CD14-positive monocyte (primary cell): Measurements from ENCODE around the gene CDK3. TPM values are rescaled to one million over a fixed set of nuclear protein-coding genes. Genes with fewer than 3 reads are reported as not detected.

ENCODE experiments used
- DNase-seq, 3 donors: peaks; one replicate each; pipeline ENCODE4 v3.0.0-alpha.2; 2011 to 2022
- H2AFZ ChIP-seq: 2 replicates; pipeline ENCODE4 v1.6.0; 2012; ENCODE audit warnings: mild to moderate bottlenecking, low read depth, low read length, inconsistent platforms; ENCODE audit not compliant: insufficient read depth, poor library complexity, severe bottlenecking
- H3K27ac ChIP-seq, 2 donors: 1 replicate in 1 of 2; 2 replicates in 1 of 2; pipeline ENCODE4 v1.5.1; 2012 to 2013; ENCODE audit warnings: low read length in 2 of 2, control low read depth in 1 of 2, inconsistent platforms in 1 of 2, low read depth in 1 of 2, mild to moderate bottlenecking in 1 of 2
- H3K27me3 ChIP-seq, 2 donors: one replicate each; pipeline versions ENCODE4 v1.6.0 to v1.6.1; 2011 to 2013; ENCODE audit warnings: low read length in 2 of 2; ENCODE audit not compliant: control insufficient read depth in 2 of 2, insufficient read depth in 2 of 2
- H3K36me3 ChIP-seq, 2 donors: replicated peaks in 1 of 2; 1 replicate in 1 of 2; 2 replicates in 1 of 2; pipeline versions ENCODE4 v1.5.1 to v1.6.1; 2012 to 2013; ENCODE audit warnings: low read length in 2 of 2, control low read depth in 1 of 2, inconsistent platforms in 1 of 2, mild to moderate bottlenecking in 1 of 2; ENCODE audit not compliant: insufficient read depth in 2 of 2, control insufficient read depth in 1 of 2
- H3K4me1 ChIP-seq, 2 donors: 1 replicate in 1 of 2; 2 replicates in 1 of 2; pipeline versions ENCODE4 v1.5.1 to v1.6.1; 2012 to 2013; ENCODE audit warnings: low read length in 2 of 2, control low read depth in 1 of 2, inconsistent platforms in 1 of 2, mild to moderate bottlenecking in 1 of 2, moderate library complexity in 1 of 2; ENCODE audit not compliant: insufficient read depth in 2 of 2, control insufficient read depth in 1 of 2
- H3K4me2 ChIP-seq: replicated peaks from 2 replicates; pipeline ENCODE3; 2012; ENCODE audit warnings: low read length, moderate library complexity, mild to moderate bottlenecking; ENCODE audit not compliant: poor library complexity, severe bottlenecking; ENCODE audit errors: extremely low read depth
- H3K4me3 ChIP-seq, 3 experiments: fragments of 200-600 bp in 1 of 3; sonication (generic) in 1 of 3; replicated peaks in 1 of 3; 1 replicate in 2 of 3; 2 replicates in 1 of 3; pipeline ENCODE4 v1.5.1; 2011 to 2013; ENCODE audit warnings: low read length in 3 of 3, mild to moderate bottlenecking in 3 of 3, control low read depth in 2 of 3, low read depth in 2 of 3, inconsistent platforms in 1 of 3, moderate library complexity in 1 of 3
- H3K79me2 ChIP-seq: 2 replicates; pipeline ENCODE4 v1.6.0; 2012; ENCODE audit warnings: mild to moderate bottlenecking, control low read depth, inconsistent platforms, low read length, moderate library complexity; ENCODE audit not compliant: insufficient read depth
- H3K9ac ChIP-seq: 2 replicates; pipeline ENCODE4 v1.6.0; 2017; ENCODE audit warnings: low read length, mild to moderate bottlenecking; ENCODE audit not compliant: insufficient read depth, poor library complexity, severe bottlenecking
- H3K9me3 ChIP-seq, 2 donors: replicated peaks in 1 of 2; 1 replicate in 1 of 2; 2 replicates in 1 of 2; pipeline versions ENCODE4 v1.5.1 to v1.6.1; 2012 to 2013; ENCODE audit warnings: low read length in 2 of 2, control low read depth in 1 of 2; ENCODE audit not compliant: control insufficient read depth in 1 of 2, insufficient read depth in 1 of 2
- H4K20me1 ChIP-seq: 2 replicates; pipeline ENCODE4 v1.6.0; 2012; ENCODE audit warnings: mild to moderate bottlenecking, low read length, control low read depth, moderate library complexity; ENCODE audit not compliant: insufficient read depth
- H3K27ac Mint-ChIP-seq, 7 donors: one replicate each; pipeline ENCODE4 v1.8.0; 2020; ENCODE audit warnings: mild to moderate bottlenecking in 7 of 7, mixed read lengths in 7 of 7, moderate library complexity in 6 of 7, inconsistent platforms in 2 of 7
- H3K27me3 Mint-ChIP-seq, 3 donors: one replicate each; pipeline ENCODE4 v1.8.0; 2021 to 2022; ENCODE audit warnings: low read depth in 3 of 3, mild to moderate bottlenecking in 3 of 3, mixed read lengths in 3 of 3, moderate library complexity in 3 of 3, inconsistent platforms in 1 of 3
- H3K36me3 Mint-ChIP-seq, 2 donors: one replicate each; pipeline ENCODE4 v1.8.0; 2020; ENCODE audit warnings: mixed read lengths in 2 of 2, inconsistent platforms in 1 of 2, mild to moderate bottlenecking in 1 of 2
- H3K4me1 Mint-ChIP-seq: one replicate; pipeline ENCODE4 v1.8.0; 2020; ENCODE audit warnings: mild to moderate bottlenecking, mixed read lengths
- H3K4me3 Mint-ChIP-seq, 2 donors: one replicate each; pipeline ENCODE4 v1.8.0; 2020; ENCODE audit warnings: mild to moderate bottlenecking in 2 of 2, mixed read lengths in 2 of 2, moderate library complexity in 1 of 2
- H3K9me3 Mint-ChIP-seq, 7 donors: one replicate each; pipeline ENCODE4 v1.8.0; 2020 to 2022; ENCODE audit warnings: mixed read lengths in 7 of 7, mild to moderate bottlenecking in 6 of 7, moderate library complexity in 6 of 7, inconsistent platforms in 2 of 7
- CTCF ChIP-seq: fragments of 200-600 bp; IDR thresholded peaks from one replicate; pipeline ENCODE4 v1.8.0; 2022; ENCODE audit warnings: antibody characterized with exemption, mild to moderate bottlenecking
- WGBS: methylation state at CpG from one replicate; pipeline ENCODE4 v1.1.5; 2013; ENCODE audit warnings: missing lambda C conversion rate; ENCODE audit not compliant: insufficient coverage; 5-methylcytosine and 5-hydroxymethylcytosine counted together
- intact Hi-C, 2 donors: fragments of 100-400 bp; cut with micrococcal nuclease; formaldehyde crosslinking; loops; one replicate each; pipeline versions ENCODE4 v1.15.0 to v1.15.1; 2023
- polyA plus RNA-seq, 3 donors: library from polyadenylated mRNA; depleted of rRNA in 1 of 3; unstranded in 2 of 3; stranded (reverse) in 1 of 3; fragments of 300-500 nt in 2 of 3; fragments of >200 nt in 1 of 3; fragmentation: Illumina TruSeq in 2 of 3; gene quantifications; 1 replicate in 2 of 3; 2 replicates in 1 of 3; pipeline ENCODE4 v1.2.3, GENCODE V29; 2012 to 2021

The CDK3 gene
- polyA plus RNA-seq, 3 donors = 25.5 TPM; not detected in 2

- Histone ChIP-seq H3K27ac (no peak overlapping the region), H3K79me2 (no peaks in the 10 kb centered on the region), H2AFZ (no peak overlapping the region), H3K36me3 (no peaks in the 10 kb centered on the region), H4K20me1 (no peaks in the 10 kb centered on the region), H3K4me1 (no peaks in the 10 kb centered on the region), H3K4me2 (no peak overlapping the region), H3K9me3 (no peaks in the 10 kb centered on the region), H3K27me3 (no peaks in the 10 kb centered on the region), H3K9ac (no peak overlapping the region), H3K4me3 (no peak overlapping the region)
- H3K27ac Mint-ChIP-seq = no peak overlapping the region
- 83% methylated on average over 26 of the region's 26 CpGs for WGBS
- peaks cover 0 to 1% (median 0%) of the 10 kb centered on the region in 7 donors for H3K9me3 Mint-ChIP-seq
- DNase-seq = no peak
- intact Hi-C loops = loop anchor here (2.0 to 5.0 kb wide), 2 partner anchors 282 to 284 kb away; no protein-coding TSS in a partner anchor
- H3K27me3 Mint-ChIP-seq = peaks cover 1 to 7% (median 2%) of the 10 kb centered on the region in 3 donors
- H3K36me3 Mint-ChIP-seq = no peaks in the 10 kb centered on the region
- no peak for TF ChIP-seq CTCF
- no peak overlapping the region for H3K4me3 Mint-ChIP-seq
- peaks cover 1% of the 10 kb centered on the region for H3K4me1 Mint-ChIP-seq
Observed at GRCh38 chr17:76014925-76015261, 14.2 kb downstream of the CDK3 start.

- H3K9me3 Mint-ChIP-seq = peaks cover 0 to 1% (median 0%) of the 10 kb centered on the region in 7 donors
- no peaks in the 10 kb centered on the region for H3K36me3 Mint-ChIP-seq
- Histone ChIP-seq H3K9ac (no peak overlapping the region), H3K36me3 (no peaks in the 10 kb centered on the region), H3K4me2 (no peak overlapping the region), H4K20me1 (no peaks in the 10 kb centered on the region), H3K27me3 (no peaks in the 10 kb centered on the region), H3K27ac (no peak overlapping the region), H3K4me3 (no peak overlapping the region), H2AFZ (no peak overlapping the region), H3K4me1 (no peaks in the 10 kb centered on the region), H3K79me2 (no peaks in the 10 kb centered on the region), H3K9me3 (no peaks in the 10 kb centered on the region)
- H3K4me1 Mint-ChIP-seq = peaks cover 1% of the 10 kb centered on the region
- 97% methylated on average over 15 of the region's 21 CpGs for WGBS
- DNase-seq = no peak
- intact Hi-C loops = no loop called here
- TF ChIP-seq CTCF = no peak
- no peak overlapping the region for H3K27ac Mint-ChIP-seq
- H3K27me3 Mint-ChIP-seq = peaks cover 0 to 27% (median 2%) of the 10 kb centered on the region in 3 donors
- no peak overlapping the region for H3K4me3 Mint-ChIP-seq
Observed at GRCh38 chr17:76017481-76018339, 17.1 kb downstream of the CDK3 start.
